WTC11 (cell line): ENCODE results near the gene CASD1. TPM values are rescaled to one million over a fixed set of nuclear protein-coding genes. Genes with fewer than 3 reads are reported as not detected.
A peak's percentile ranks its signal among the peaks of the same experiment; 100 is the strongest.

Experiments
- ATAC-seq: fragments of 200-7000 bp; cut with Tn5 transposase; 2 replicates; pipeline ENCODE4 v1.10.0; 2021; ENCODE audit warnings: mild to moderate bottlenecking, moderate library complexity
- CTCF ChIA-PET: fragments of 300-600 bp; sonication (Branson Sonifier 250); formaldehyde crosslinking; loops from one replicate; lab custom pipeline; 2021; ENCODE audit warnings: antibody characterized with exemption; lab: Charles Lee
- POLR2A ChIA-PET: fragments of 350-600 bp; sonication (Branson Sonifier 250); formaldehyde crosslinking; loops from one replicate; lab custom pipeline; 2021; ENCODE audit warnings: antibody characterized with exemption; lab: Charles Lee
- DNase-seq: peaks from one replicate; pipeline ENCODE4 v3.0.0; 2021; ENCODE audit warnings: low spot score
- H3K27ac Mint-ChIP-seq: 2 replicates; pipeline ENCODE4 v1.8.0; 2021; ENCODE audit warnings: mixed read lengths
- H3K27me3 Mint-ChIP-seq: 2 replicates; pipeline ENCODE4 v1.8.0; 2021; ENCODE audit warnings: low read depth, mild to moderate bottlenecking, moderate library complexity, mixed read lengths
- H3K36me3 Mint-ChIP-seq: 2 replicates; pipeline ENCODE4 v1.8.0; 2021; ENCODE audit warnings: mixed read lengths
- H3K4me1 Mint-ChIP-seq: 2 replicates; pipeline ENCODE4 v1.8.0; 2022; ENCODE audit warnings: mixed read lengths
- H3K4me3 Mint-ChIP-seq: 2 replicates; pipeline ENCODE4 v1.8.0; 2021; ENCODE audit warnings: mild to moderate bottlenecking, moderate library complexity, mixed read lengths
- H3K9me3 Mint-ChIP-seq: 2 replicates; pipeline ENCODE4 v1.8.0; 2021; ENCODE audit warnings: mixed read lengths
- ELF4 ChIP-seq: sonication (generic); formaldehyde crosslinking; IDR thresholded peaks from 2 replicates; pipeline ENCODE4 v1.8.1; 2022; ENCODE audit warnings: low read depth, mild to moderate bottlenecking, moderate library complexity, missing genetic modification reagents
- GABPB1 ChIP-seq: sonication (generic); formaldehyde crosslinking; IDR thresholded peaks from 2 replicates; pipeline ENCODE4 v1.8.1; 2023; ENCODE audit warnings: mild to moderate bottlenecking, missing genetic modification reagents
- HMGA2 ChIP-seq: fragments of 250-450 bp; sonication (Bioruptor Pico); IDR thresholded peaks from 2 replicates; pipeline ENCODE4 v1.4.0; 2021; ENCODE audit warnings: mild to moderate bottlenecking, moderate library complexity
- JAZF1 ChIP-seq: fragments of 250-450 bp; sonication (Bioruptor Pico); IDR thresholded peaks from 2 replicates; pipeline ENCODE4 v1.9.0; 2021; ENCODE audit warnings: moderate library complexity, mild to moderate bottlenecking, inconsistent platforms
- JUN ChIP-seq: sonication (generic); formaldehyde crosslinking; IDR thresholded peaks from 2 replicates; pipeline ENCODE4 v1.8.0; 2023; ENCODE audit warnings: mild to moderate bottlenecking, missing genetic modification reagents
- KAT7 ChIP-seq: sonication (generic); formaldehyde crosslinking; IDR thresholded peaks from 2 replicates; pipeline ENCODE4 v1.8.1; 2023; ENCODE audit warnings: missing genetic modification reagents, mild to moderate bottlenecking, borderline replicate concordance
- NFE2L1 ChIP-seq: sonication (generic); formaldehyde crosslinking; IDR thresholded peaks from 2 replicates; pipeline ENCODE4 v1.8.1; 2023; ENCODE audit warnings: missing genetic modification reagents
- OVOL2 ChIP-seq: fragments of 250-450 bp; sonication (Bioruptor Pico); IDR thresholded peaks from 2 replicates; pipeline ENCODE4 v1.9.0; 2021; ENCODE audit warnings: mild to moderate bottlenecking, borderline replicate concordance
- RELA ChIP-seq: sonication (generic); formaldehyde crosslinking; IDR thresholded peaks from 2 replicates; pipeline ENCODE4 v1.8.1; 2022; ENCODE audit warnings: missing genetic modification reagents, mild to moderate bottlenecking, borderline replicate concordance
- SP1 ChIP-seq: sonication (generic); formaldehyde crosslinking; conservative IDR thresholded peaks from 2 replicates; pipeline ENCODE4 v1.8.1; 2022; ENCODE audit warnings: missing genetic modification reagents
- TCF7 ChIP-seq: sonication (generic); formaldehyde crosslinking; IDR thresholded peaks from 2 replicates; pipeline ENCODE4 v1.8.0; 2022; ENCODE audit warnings: mild to moderate bottlenecking, low read depth, missing genetic modification reagents, moderate library complexity
- total RNA-seq: library from RNA; stranded (reverse); gene quantifications from 3 replicates; pipeline ENCODE4 v1.2.3, GENCODE V29; 2021
- TF ChIP-seq, protein P1 (sequence below): sonication (generic); formaldehyde crosslinking; IDR thresholded peaks from 2 replicates; pipeline ENCODE4 v1.8.1; 2023; ENCODE audit warnings: mild to moderate bottlenecking, missing genetic modification reagents
- TF ChIP-seq, protein P2 (sequence below): fragments of 250-450 bp; sonication (Bioruptor Pico); conservative IDR thresholded peaks from 2 replicates; pipeline ENCODE4 v1.9.0; 2021; ENCODE audit warnings: mild to moderate bottlenecking
- TF ChIP-seq, protein P3 (sequence below): fragments of 250-450 bp; sonication (Bioruptor Pico); IDR thresholded peaks from 2 replicates; pipeline ENCODE4 v1.9.0; 2021; ENCODE audit warnings: mild to moderate bottlenecking, borderline replicate concordance
- TF ChIP-seq, protein P4 (sequence below): fragments of 250-450 bp; sonication (Bioruptor Pico); IDR thresholded peaks from 2 replicates; pipeline ENCODE4 v1.8.0; 2021; ENCODE audit warnings: mild to moderate bottlenecking
- TF ChIP-seq, protein P5 (sequence below): sonication (generic); formaldehyde crosslinking; conservative IDR thresholded peaks from 2 replicates; pipeline ENCODE4 v1.8.1; 2022; ENCODE audit warnings: mild to moderate bottlenecking, missing genetic modification reagents

Gene CASD1
- total RNA-seq, 1 experiment from 2014 or later = 19.5 TPM

DNA sequence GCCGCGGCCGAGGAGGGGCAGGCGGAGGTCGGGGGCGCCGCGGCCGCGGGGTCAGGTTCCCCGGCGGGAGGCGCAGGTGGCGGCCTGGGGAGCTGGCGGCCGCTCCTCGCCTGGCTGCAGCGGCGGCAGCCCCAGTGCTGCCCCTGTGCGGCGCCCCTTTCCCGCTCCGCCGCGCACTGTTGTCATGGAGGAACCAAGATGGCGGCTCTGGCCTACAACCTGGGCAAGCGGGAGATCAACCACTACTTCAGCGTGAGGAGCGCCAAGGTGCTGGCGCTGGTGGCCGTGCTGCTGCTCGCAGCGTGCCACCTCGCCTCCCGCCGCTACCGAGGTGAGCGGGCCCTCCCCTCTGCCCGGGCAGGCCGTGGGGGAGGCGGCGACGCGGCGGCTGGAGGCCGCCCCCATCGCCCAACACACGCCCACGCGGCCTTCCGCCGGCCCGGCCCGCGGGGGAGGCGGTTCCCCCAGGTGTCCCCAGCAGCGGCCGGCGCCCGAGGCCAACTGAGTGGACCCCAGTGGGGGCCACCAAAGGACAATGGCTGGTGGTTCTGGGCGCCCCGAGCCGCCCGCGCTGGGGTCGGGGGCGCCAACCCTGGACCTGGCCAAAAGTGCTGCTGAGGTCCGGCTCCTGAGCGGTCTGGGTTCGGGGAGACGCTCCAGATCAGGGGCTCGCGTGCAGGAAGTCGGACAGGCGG lies 425 bp downstream of the CASD1 start (continued):
- TF ChIP-seq, protein P1, sequence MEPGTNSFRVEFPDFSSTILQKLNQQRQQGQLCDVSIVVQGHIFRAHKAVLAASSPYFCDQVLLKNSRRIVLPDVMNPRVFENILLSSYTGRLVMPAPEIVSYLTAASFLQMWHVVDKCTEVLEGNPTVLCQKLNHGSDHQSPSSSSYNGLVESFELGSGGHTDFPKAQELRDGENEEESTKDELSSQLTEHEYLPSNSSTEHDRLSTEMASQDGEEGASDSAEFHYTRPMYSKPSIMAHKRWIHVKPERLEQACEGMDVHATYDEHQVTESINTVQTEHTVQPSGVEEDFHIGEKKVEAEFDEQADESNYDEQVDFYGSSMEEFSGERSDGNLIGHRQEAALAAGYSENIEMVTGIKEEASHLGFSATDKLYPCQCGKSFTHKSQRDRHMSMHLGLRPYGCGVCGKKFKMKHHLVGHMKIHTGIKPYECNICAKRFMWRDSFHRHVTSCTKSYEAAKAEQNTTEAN (CRISPR knock-in tag) = 0 out of 2 replicates have a peak, but pooled peaks have one; percentile 38
- TF ChIP-seq SP1 (CRISPR knock-in tag) (0 out of 2 replicates have a peak, but pooled peaks have one; percentile 32), GABPB1 (0 out of 2 replicates have a peak, but pooled peaks have one; percentile 57), JUN (0 out of 2 replicates have a peak, but pooled peaks have one; percentile 59), JAZF1 (CRISPR knock-in tag) (no peak), TCF7 (CRISPR knock-in tag) (no peak)
- TF ChIP-seq, protein P2, sequence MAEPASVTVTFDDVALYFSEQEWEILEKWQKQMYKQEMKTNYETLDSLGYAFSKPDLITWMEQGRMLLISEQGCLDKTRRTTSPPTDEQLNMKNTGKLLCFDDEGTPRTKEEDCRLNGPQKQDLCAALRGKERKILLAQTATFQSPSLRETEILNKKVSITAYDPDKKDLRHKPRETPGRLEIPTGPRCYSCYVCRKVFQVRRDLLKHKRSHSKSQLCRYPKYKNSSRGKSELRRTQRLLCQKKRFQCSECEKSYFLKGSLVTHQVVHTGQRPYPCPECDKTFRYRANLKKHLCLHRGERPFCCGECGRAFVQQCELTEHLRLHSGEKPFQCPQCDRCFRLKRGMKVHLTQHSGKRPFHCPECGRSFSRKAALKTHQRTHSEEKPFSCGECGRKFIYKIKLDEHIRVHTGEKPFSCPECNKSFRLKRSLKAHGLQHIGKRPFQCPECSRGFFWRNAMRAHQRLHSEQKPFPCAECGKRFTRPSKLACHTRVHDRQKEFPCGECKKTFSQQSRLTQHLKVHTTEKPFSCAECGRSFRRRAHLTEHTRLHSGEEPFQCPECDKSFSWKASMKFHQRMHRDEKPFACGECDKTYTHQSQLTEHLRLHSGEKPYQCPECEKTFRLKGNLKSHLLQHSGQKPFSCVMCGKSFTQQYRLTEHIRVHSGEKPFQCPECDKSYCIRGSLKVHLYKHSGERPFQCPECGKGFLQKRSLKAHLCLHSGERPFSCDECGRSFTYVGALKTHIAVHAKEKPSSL (CRISPR knock-in tag) = no peak
- TF ChIP-seq, protein P3, sequence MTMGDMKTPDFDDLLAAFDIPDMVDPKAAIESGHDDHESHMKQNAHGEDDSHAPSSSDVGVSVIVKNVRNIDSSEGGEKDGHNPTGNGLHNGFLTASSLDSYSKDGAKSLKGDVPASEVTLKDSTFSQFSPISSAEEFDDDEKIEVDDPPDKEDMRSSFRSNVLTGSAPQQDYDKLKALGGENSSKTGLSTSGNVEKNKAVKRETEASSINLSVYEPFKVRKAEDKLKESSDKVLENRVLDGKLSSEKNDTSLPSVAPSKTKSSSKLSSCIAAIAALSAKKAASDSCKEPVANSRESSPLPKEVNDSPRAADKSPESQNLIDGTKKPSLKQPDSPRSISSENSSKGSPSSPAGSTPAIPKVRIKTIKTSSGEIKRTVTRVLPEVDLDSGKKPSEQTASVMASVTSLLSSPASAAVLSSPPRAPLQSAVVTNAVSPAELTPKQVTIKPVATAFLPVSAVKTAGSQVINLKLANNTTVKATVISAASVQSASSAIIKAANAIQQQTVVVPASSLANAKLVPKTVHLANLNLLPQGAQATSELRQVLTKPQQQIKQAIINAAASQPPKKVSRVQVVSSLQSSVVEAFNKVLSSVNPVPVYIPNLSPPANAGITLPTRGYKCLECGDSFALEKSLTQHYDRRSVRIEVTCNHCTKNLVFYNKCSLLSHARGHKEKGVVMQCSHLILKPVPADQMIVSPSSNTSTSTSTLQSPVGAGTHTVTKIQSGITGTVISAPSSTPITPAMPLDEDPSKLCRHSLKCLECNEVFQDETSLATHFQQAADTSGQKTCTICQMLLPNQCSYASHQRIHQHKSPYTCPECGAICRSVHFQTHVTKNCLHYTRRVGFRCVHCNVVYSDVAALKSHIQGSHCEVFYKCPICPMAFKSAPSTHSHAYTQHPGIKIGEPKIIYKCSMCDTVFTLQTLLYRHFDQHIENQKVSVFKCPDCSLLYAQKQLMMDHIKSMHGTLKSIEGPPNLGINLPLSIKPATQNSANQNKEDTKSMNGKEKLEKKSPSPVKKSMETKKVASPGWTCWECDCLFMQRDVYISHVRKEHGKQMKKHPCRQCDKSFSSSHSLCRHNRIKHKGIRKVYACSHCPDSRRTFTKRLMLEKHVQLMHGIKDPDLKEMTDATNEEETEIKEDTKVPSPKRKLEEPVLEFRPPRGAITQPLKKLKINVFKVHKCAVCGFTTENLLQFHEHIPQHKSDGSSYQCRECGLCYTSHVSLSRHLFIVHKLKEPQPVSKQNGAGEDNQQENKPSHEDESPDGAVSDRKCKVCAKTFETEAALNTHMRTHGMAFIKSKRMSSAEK (CRISPR knock-in tag) = no peak

DNA sequence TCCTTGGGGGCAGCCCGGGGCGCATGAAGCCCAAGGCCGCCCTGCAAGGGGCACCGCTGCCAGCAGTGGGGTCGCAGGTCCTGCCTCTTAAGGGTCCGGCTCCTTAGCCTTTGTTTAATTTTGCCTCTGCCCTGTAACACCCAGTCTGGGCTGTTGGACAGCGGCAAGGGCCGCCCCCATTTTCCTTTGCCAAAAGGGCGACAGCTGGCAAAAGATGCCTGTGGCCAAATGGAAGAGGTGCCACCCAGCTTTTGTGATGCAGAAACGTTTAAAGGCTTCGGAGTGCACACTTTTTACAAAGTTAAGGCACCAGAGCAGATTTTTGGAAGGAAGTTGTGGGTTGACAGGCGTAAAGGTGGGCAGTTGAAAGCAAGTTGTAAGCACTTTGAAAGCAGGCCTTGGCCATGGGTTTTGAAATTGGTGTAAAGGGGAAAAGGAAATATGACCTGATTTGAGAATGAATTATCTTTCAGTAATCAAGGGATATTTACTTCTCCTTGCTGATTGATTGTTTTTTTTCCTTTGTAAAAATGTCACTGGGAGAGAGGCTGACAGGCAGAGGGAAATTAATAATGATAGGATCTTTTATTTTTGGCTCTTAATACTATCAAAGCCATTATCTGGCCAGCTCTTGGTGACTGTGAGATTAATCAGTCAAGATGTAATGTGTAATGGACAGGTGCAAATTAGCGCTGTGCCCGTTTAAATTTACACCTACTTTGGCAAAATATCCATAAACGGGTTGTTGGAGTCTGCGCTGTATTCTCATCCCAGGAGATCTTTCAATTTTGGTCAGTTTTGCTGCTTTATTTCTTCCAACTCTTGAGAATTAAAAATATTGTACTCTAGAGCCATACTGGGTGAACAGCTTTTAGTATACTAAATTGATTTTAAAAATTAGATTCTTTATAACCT lies 1.2 kb downstream of the CASD1 start:
- CTCF ChIA-PET = no interaction called here
- Mint-ChIP-seq H3K36me3 (no peaks in the 10 kb centered on the region), H3K9me3 (no peaks in the 10 kb centered on the region), H3K27ac (peak overlapping the region; percentile 70; the same call in 1 of the 2 replicates), H3K4me1 (peaks cover 51% of the 10 kb centered on the region), H3K4me3 (peak overlapping the region; percentile 78), H3K27me3 (no peaks in the 10 kb centered on the region)
- POLR2A ChIA-PET = interaction anchor here (0.8 kb wide), 1 partner anchor 20 kb away, joined by 3 read pairs; no protein-coding TSS in a partner anchor
- ATAC-seq (peak; percentile 50), DNase-seq (peak; percentile 32)
- TF ChIP-seq, protein P1 (CRISPR knock-in tag) = 0 out of 2 replicates have a peak, but pooled peaks have one; percentile 17
- TF ChIP-seq JUN (no peak), GABPB1 (0 out of 2 replicates have a peak, but pooled peaks have one; percentile 3)

DNA sequence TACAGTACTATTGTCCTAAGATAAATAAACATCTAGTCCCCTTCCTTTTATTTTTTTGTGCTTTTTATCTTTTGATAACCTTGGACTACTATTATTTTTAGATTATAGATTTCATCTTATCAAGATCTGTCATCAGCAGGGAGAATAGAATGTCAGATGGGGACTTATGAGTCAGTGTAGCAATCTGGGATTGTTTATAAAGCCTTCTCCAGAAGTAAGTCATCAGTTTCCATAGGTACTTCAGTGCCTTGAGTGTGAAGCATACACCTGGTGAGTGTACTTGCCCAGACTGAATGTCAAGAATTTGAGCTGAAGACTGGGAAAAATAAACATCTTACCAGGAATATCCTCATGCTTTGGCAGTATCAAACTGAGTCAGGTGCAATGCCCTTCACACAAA lies 2.1 kb downstream of the CASD1 start:
- CTCF ChIA-PET = no interaction called here
- DNase-seq (no peak), ATAC-seq (no peak)
- H3K36me3 Mint-ChIP-seq = no peaks in the 10 kb centered on the region
- peak overlapping the region; percentile 19; the same call in 1 of the 2 replicates for H3K27ac Mint-ChIP-seq
- H3K4me1 Mint-ChIP-seq = peaks cover 57% of the 10 kb centered on the region
- peak overlapping the region; percentile 78 for H3K4me3 Mint-ChIP-seq
- no peaks in the 10 kb centered on the region for H3K27me3 Mint-ChIP-seq
- H3K9me3 Mint-ChIP-seq = no peaks in the 10 kb centered on the region
- POLR2A ChIA-PET = no interaction called here
- TF ChIP-seq, protein P4, sequence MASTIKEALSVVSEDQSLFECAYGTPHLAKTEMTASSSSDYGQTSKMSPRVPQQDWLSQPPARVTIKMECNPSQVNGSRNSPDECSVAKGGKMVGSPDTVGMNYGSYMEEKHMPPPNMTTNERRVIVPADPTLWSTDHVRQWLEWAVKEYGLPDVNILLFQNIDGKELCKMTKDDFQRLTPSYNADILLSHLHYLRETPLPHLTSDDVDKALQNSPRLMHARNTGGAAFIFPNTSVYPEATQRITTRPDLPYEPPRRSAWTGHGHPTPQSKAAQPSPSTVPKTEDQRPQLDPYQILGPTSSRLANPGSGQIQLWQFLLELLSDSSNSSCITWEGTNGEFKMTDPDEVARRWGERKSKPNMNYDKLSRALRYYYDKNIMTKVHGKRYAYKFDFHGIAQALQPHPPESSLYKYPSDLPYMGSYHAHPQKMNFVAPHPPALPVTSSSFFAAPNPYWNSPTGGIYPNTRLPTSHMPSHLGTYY (CRISPR knock-in tag) = no peak
- TF ChIP-seq RELA (CRISPR knock-in tag) (no peak), OVOL2 (no peak), KAT7 (CRISPR knock-in tag) (no peak), NFE2L1 (CRISPR knock-in tag) (no peak), HMGA2 (CRISPR knock-in tag) (no peak), ELF4 (no peak), JAZF1 (CRISPR knock-in tag) (no peak)
- TF ChIP-seq, protein P5, sequence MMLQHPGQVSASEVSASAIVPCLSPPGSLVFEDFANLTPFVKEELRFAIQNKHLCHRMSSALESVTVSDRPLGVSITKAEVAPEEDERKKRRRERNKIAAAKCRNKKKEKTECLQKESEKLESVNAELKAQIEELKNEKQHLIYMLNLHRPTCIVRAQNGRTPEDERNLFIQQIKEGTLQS (CRISPR knock-in tag) = no peak
